Raji (cell line): ENCODE data around the gene C6.

Experiments used
- POLR2A ChIP-seq: IDR thresholded peaks from 2 replicates; pipeline ENCODE4 v1.6.1; 2011; ENCODE audit warnings: low read depth, low read length, control low read depth; ENCODE audit not compliant: insufficient read depth

C6 gene

DNA sequence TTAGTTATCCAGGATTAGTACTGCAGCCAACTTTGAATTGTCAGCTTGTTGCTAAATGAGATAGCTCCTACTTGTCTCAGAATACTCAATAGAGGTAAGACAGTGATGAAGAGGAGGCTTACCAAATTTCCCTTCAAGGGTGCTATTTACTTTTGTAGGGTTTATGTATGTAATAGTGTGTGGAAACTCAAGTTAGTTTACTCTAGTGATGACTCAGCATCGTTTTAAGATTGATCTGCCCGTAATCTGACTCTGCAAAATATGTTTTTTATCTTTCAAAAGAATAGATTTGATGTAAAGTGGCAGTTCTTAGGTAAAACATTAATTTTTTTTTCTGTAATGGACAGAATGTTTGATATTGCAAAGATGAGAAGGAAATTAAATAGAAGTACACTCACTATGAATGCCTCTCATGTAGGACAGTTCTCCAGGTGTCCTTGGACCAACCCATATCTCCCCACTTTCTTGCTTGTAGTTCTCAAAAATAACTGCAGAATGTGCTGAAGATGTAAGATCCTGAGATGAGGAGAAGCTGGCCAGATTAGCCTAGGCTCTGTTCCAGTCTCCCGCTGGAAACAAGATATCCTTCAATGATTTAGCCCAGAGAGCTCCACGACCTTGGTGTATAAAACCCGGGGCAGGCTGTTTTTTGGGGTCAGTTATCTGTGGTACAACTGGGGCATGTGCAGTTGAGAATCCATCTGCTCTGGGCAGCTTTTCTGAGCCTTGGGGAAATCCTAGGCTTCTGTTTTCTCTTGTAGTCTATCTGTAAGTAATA, 117.8 kb downstream of the C6 start:
- no peak for TF ChIP-seq POLR2A

DNA sequence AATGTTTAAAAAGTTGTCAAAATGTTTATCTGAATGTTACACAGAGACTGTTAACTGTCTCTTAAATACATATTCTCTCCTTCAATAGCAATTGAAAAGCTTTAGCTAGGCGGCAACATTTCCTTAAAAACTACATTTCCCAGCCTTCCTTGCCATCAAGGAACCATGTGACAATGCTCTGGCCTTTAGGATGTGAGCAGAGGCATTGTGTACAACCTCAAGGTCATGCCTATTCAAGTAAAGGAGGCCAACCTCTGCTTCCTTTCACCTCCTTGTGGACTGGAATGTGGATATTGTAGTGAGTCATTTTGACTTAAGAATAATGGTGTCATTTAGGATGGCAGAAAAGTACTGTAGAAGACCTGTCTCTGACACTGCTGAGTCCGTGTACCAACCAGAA, 118.5 kb downstream of the C6 start:
- TF ChIP-seq POLR2A, result no peak

DNA sequence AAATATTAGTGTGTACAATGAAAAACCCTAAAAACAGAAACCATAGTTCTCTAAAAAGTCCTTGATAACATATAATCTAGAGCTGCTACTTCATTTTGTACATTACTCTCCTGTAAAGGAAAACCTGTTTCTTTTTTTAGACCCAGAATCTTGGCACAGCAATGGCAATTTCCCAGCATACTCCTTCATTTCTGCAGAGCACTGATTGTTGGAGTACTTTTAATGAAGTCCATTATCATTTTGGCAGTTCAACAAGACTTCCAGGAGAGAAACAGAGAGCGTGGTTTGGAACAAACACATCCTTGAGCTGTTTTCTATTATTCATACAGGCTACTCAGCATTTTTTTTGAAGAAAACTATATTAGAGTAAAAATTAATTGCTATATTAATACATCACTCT, 119.5 kb downstream of the C6 start:
- TF ChIP-seq POLR2A, result no peak
